OCI-LY1 (cell line): ENCODE data around the gene LPCAT1.

Source experiments
- CTCF ChIP-seq: fragments of 200-600 bp; sonication (generic), shearing (Covaris generic); IDR thresholded peaks from 2 replicates; pipeline ENCODE4 v1.5.1; 2017; ENCODE audit warnings: mild to moderate bottlenecking, antibody characterized with exemption, low read length, moderate library complexity, mixed read lengths
- EZH2 ChIP-seq: fragments of 200-600 bp; sonication (generic), shearing (Covaris generic); IDR thresholded peaks from 2 replicates; pipeline ENCODE4 v1.8.0; 2017; ENCODE audit warnings: borderline replicate concordance, mixed run types, mild to moderate bottlenecking, antibody characterized with exemption, low read length, moderate library complexity, mixed read lengths

DNA sequence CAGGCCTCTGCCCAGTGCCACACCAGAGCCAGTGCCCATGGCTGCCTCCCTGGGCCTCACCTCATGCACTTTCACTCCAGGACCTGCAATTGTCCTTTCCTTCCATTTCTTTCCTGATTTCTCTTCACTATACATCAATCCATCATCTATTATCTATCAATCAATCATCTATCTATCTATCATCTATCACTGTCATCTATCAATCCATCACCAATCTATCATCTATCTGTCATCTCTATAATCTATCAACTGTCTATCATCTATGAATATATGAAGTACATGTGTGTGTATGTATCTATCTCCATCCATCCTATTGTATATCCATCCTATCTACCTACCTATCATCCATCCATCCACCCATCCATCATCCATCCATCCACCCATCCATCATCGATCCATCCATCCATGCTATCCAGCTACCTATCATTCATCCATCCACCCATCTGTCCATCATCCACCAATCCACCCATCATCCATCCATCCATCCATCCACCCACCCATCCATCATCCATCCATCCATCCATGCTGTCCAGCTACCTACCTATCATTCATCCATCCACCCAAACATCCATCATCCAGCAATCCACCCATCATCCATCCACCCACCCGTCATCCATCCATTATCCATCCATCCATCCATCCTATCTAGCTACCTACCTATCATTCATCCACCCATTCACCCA, 105.4 kb downstream of the LPCAT1 start:
- no peak for TF ChIP-seq CTCF
- no peak for TF ChIP-seq EZH2
